ENCODE results near the gene INTS11.

- TF ChIP-seq CREB5 (CRISPR knock-in tag; IDR thresholded peaks at IDR 0.05; ENCODE audit: low read depth) (no peak), ZFP3 (CRISPR knock-in tag; IDR thresholded peaks at IDR 0.05) (no peak), RARB (CRISPR knock-in tag; IDR thresholded peaks at IDR 0.05) (no peak), ZNF565 (CRISPR knock-in tag; conservative IDR thresholded peaks at IDR 0.05; ENCODE audit: low read depth) (no peak), PATZ1 (CRISPR knock-in tag; IDR thresholded peaks at IDR 0.05; ENCODE audit: borderline replicate concordance) (no peak), TSHZ2 (CRISPR knock-in tag; IDR thresholded peaks at IDR 0.05) (no peak), CSRNP3 (CRISPR knock-in tag; IDR thresholded peaks at IDR 0.05) (no peak), BACH2 (CRISPR knock-in tag; IDR thresholded peaks at IDR 0.05; ENCODE audit: borderline replicate concordance) (no peak)
These were observed 24.2 kb upstream of the INTS11 start for GRCh38 chr1:1348420-1349255.
